ENCODE results near the gene MPHOSPH8. TPM values are rescaled to one million over a fixed set of nuclear protein-coding genes. Genes with fewer than 3 reads are reported as not detected.
A peak's percentile ranks its signal among the peaks of the same experiment; 100 is the strongest.

Gene MPHOSPH8
- total and polyA plus RNA-seq, 4 donors, result 8.4 to 14.2 (median 12.3) TPM

GRCh38 chr13:19601749-19602725 is 31.4 kb upstream of the MPHOSPH8 start:
- Histone ChIP-seq H3K27ac (ENCODE audit: low read depth in 1 of 2, low read length in 2 of 2) (no peak overlapping the region), H3K4me1 (ENCODE audit: control insufficient read depth in 4 of 4, insufficient read depth in 4 of 4, low read length in 3 of 4) (peaks cover 0 to 11% (median 8%) of the 10 kb centered on the region in 4 donors), H3K27me3 (ENCODE audit: control insufficient read depth in 4 of 4, insufficient read depth in 4 of 4, low read length in 3 of 4) (peaks cover 0 to 5% (median 2%) of the 10 kb centered on the region in 4 donors), H3K9me3 (ENCODE audit: control insufficient read depth in 4 of 4, low read length in 3 of 4) (peaks cover 0 to 13% (median 0%) of the 10 kb centered on the region in 4 donors), H3K9ac (ENCODE audit: low read depth in 1 of 2, low read length in 2 of 2) (no peak overlapping the region), H3K36me3 (ENCODE audit: control insufficient read depth in 4 of 4, insufficient read depth in 3 of 4, low read depth in 1 of 4, low read length in 3 of 4) (no peaks in the 10 kb centered on the region), H3K4me3 (ENCODE audit: low read depth in 1 of 3, low read length in 3 of 3) (peak overlapping the region; percentile 46 to 63 (median 55))
- TF ChIP-seq NR2F2 (IDR thresholded peaks at IDR 0.05), result no peak
- TF ChIP-seq, protein P1, sequence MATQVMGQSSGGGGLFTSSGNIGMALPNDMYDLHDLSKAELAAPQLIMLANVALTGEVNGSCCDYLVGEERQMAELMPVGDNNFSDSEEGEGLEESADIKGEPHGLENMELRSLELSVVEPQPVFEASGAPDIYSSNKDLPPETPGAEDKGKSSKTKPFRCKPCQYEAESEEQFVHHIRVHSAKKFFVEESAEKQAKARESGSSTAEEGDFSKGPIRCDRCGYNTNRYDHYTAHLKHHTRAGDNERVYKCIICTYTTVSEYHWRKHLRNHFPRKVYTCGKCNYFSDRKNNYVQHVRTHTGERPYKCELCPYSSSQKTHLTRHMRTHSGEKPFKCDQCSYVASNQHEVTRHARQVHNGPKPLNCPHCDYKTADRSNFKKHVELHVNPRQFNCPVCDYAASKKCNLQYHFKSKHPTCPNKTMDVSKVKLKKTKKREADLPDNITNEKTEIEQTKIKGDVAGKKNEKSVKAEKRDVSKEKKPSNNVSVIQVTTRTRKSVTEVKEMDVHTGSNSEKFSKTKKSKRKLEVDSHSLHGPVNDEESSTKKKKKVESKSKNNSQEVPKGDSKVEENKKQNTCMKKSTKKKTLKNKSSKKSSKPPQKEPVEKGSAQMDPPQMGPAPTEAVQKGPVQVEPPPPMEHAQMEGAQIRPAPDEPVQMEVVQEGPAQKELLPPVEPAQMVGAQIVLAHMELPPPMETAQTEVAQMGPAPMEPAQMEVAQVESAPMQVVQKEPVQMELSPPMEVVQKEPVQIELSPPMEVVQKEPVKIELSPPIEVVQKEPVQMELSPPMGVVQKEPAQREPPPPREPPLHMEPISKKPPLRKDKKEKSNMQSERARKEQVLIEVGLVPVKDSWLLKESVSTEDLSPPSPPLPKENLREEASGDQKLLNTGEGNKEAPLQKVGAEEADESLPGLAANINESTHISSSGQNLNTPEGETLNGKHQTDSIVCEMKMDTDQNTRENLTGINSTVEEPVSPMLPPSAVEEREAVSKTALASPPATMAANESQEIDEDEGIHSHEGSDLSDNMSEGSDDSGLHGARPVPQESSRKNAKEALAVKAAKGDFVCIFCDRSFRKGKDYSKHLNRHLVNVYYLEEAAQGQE (IDR thresholded peaks at IDR 0.05), result no peak
- no peak for TF ChIP-seq YY1 (IDR thresholded peaks at IDR 0.05)
- TF ChIP-seq RAD21 (IDR thresholded peaks at IDR 0.05), result no peak
- TF ChIP-seq ATF3 (IDR thresholded peaks at IDR 0.05), result no peak
- TF ChIP-seq RXRA (IDR thresholded peaks at IDR 0.05), result no peak
- TF ChIP-seq CTCF (IDR thresholded peaks at IDR 0.05; ENCODE audit: low read depth, low read length, missing input control), result no peak
- no peak for TF ChIP-seq HNF4A (conservative IDR thresholded peaks at IDR 0.05)
- TF ChIP-seq, protein P2, sequence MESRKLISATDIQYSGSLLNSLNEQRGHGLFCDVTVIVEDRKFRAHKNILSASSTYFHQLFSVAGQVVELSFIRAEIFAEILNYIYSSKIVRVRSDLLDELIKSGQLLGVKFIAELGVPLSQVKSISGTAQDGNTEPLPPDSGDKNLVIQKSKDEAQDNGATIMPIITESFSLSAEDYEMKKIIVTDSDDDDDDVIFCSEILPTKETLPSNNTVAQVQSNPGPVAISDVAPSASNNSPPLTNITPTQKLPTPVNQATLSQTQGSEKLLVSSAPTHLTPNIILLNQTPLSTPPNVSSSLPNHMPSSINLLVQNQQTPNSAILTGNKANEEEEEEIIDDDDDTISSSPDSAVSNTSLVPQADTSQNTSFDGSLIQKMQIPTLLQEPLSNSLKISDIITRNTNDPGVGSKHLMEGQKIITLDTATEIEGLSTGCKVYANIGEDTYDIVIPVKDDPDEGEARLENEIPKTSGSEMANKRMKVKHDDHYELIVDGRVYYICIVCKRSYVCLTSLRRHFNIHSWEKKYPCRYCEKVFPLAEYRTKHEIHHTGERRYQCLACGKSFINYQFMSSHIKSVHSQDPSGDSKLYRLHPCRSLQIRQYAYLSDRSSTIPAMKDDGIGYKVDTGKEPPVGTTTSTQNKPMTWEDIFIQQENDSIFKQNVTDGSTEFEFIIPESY (IDR thresholded peaks at IDR 0.05), result no peak
- no peak for TF ChIP-seq TAF1 (conservative IDR thresholded peaks at IDR 0.05)
- no peak for TF ChIP-seq FOXA1 (IDR thresholded peaks at IDR 0.05)
- no peak for TF ChIP-seq HNF4G (IDR thresholded peaks at IDR 0.05)
- TF ChIP-seq FOXA2 (IDR thresholded peaks at IDR 0.05), result no peak
- TF ChIP-seq SP1 (IDR thresholded peaks at IDR 0.05), result no peak
- 3% methylated on average over 108 of the region's 108 CpGs for WGBS
- DNase-seq (ENCODE audit: low spot score), result peak; percentile 47

Measured in liver (tissue), 9 donors.